Dendritic cell treated with granulocyte-macrophage colony-stimulating factor and Interleukin-4, amounts not matched to agents 40 ng/mL and 50 ng/mL, for 4 days (primary cell): ENCODE data around the gene LTB4R2.
"Not testable (repeated sequence)": the region's sequence is repeated elsewhere in the genome, so short reads cannot be mapped to it uniquely, and the experiment has no call there.

Experiments
- H3K27ac Mint-ChIP-seq: one replicate; pipeline ENCODE4 v1.8.0; 2022; ENCODE audit warnings: mild to moderate bottlenecking, mixed read lengths
- H3K27me3 Mint-ChIP-seq: one replicate; pipeline ENCODE4 v1.8.0; 2022; ENCODE audit warnings: mild to moderate bottlenecking, mixed read lengths
- H3K36me3 Mint-ChIP-seq: one replicate; pipeline ENCODE4 v1.8.0; 2022; ENCODE audit warnings: low read depth, mixed read lengths
- H3K4me1 Mint-ChIP-seq: one replicate; pipeline ENCODE4 v1.8.0; 2022; ENCODE audit warnings: low read depth, mixed read lengths
- H3K4me3 Mint-ChIP-seq: one replicate; pipeline ENCODE4 v1.8.0; 2022; ENCODE audit warnings: mild to moderate bottlenecking, moderate library complexity, mixed read lengths
- H3K9me3 Mint-ChIP-seq: one replicate; pipeline ENCODE4 v1.8.0; 2022; ENCODE audit warnings: mixed read lengths
- intact Hi-C: fragments of 100-400 bp; cut with micrococcal nuclease; formaldehyde crosslinking; loops from one replicate; pipeline ENCODE4 v1.15.0; 2022

The LTB4R2 gene

DNA sequence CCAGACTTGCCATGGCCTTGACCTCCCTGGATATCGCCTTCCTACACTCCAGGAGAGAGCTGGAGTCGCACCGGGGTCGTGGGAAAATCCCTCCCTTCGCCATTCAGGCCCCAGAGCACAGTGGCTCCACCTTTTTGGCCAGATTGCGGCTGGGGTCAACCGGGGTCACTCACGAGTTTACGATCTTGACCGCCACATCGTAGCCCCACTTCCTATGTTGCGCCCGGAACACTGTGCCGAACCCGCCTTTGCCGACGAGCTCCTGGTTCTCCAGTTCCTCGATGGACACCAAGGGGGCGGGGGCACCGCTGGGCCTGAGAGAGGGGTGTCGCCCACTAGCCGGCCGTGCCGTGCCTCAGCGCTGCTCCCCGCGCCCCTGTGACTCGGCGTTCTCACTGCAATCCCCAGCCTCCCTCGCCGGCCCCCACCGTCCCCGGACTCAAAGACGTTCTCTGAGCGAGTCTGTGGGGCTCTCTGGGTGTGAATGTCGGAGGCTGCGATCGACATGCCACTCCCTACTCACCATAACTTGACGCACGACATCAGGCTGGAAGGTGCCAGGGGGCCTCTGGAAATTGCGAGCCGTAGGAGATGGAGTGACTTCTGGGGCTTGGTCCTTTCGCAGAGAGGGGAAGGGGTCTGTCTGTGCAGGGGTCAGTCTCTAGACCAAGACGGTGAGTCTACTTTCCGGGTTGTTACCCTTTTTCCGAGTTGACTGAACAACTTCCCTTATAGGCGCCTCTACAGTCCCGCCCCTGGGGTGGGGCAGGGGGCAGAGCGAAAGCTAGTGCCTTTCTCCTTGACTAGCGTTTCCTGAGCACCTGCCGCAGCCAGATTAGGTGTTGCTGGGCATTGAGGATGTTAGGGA, 29.6 kb downstream of the LTB4R2 start, which contains the start of gene RIPK3:
Gene RIPK3, minus strand, starts transcription at position 708 of the 868 bp plus-strand sequence. Its CDS starts 165 bp downstream, at position 543.
- Mint-ChIP-seq H3K27me3 (peaks cover 22% of the 10 kb centered on the region), H3K4me3 (peak within 1 kb of the TSS; percentile 90), H3K36me3 (peaks cover 41% of the 10 kb centered on the region), H3K27ac (peak within 1 kb of the TSS; percentile 93), H3K9me3 (no peaks in the 10 kb centered on the region), H3K4me1 (peaks cover 71% of the 10 kb centered on the region)
- intact Hi-C loops: no loop called here

DNA sequence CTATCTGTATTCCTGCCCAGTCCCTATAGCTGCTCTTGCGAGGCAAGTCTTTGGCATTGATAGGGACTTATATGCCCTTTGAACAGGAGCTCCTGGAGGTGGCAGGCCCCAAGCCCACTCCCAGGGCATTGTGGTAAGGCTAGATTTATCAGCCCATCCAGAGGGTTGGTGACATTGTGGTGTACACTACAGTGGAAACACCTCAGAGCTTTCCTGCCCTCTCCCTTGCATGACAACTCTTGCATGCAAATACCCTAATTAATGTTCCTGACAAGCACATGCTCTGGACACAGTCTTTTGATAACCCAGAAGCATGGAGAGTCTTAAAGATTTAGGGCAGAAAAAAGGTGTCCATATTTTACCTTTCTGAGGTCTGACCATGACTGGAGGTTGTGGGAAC, 30.7 kb downstream of the LTB4R2 start:
- H3K27me3 Mint-ChIP-seq: peaks cover 20% of the 10 kb centered on the region
- no peak overlapping the region for H3K27ac Mint-ChIP-seq
- H3K4me1 Mint-ChIP-seq: peaks cover 60% of the 10 kb centered on the region
- H3K36me3 Mint-ChIP-seq: peaks cover 41% of the 10 kb centered on the region
- intact Hi-C loops: no loop called here
- no peaks in the 10 kb centered on the region for H3K9me3 Mint-ChIP-seq
- no peak overlapping the region for H3K4me3 Mint-ChIP-seq

DNA sequence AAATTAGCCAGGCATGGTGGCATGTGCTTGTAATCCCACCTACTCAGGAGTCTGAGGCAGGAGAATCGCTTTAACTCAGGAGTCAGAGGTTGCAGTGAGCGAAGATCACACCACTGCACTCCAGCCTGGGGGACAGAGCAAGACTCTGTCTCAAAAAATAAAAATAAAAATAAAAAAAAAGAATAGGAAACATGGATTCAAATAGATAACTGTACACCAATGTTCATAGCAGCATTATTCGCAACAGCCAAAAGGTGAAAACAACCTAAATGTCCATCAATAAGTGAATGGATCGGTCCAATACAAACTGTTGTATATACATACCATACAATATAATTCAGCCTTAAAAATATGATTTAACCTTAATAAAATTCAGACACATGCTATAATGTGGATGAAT, 32.9 kb downstream of the LTB4R2 start:
- H3K27me3 Mint-ChIP-seq: peaks cover 20% of the 10 kb centered on the region
- no peak overlapping the region for H3K4me3 Mint-ChIP-seq
- H3K36me3 Mint-ChIP-seq: peaks cover 20% of the 10 kb centered on the region

DNA sequence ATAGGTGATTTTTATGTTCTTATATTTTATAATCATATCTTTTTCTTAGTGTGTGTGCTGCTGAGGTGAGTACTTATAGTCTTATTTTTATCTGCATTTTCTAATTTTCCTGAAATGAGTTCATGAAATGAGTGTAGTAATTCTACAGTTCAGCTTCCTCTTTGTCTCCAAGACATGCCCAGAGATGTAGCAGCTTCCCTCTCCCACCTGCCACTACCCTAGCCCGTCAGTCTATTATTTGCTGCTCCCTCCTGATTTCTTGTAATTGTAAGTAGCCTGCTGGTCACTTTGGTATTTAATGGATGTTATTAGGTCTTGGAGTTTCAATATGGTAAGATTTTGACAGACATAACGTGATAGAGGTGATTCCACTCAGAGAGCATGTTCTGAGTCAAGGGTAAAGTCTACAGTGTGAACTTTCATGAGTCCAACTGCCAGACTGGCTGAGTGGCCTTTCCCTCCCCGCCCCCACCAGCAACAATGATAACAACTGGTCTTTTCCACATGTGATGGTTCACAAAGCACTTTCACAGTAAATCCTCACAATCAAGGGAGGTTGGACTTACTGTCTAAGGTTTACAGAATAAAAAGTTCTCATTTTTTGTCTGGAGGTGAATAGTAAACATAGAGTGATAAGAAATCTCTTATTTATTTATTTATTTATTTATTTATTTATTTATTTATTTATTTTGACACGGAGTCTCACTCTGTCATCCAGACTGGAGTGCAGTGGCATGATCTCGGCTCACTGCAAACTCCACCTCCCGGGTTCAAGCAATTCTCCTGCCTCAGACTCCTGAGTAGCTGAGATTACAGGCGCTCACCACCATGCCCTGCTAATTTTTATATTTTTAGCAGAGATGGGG, 34.1 kb downstream of the LTB4R2 start:
- Mint-ChIP-seq H3K4me1 (peaks cover 26% of the 10 kb centered on the region), H3K27ac (no peak overlapping the region), H3K9me3 (no peaks in the 10 kb centered on the region), H3K27me3 (peaks cover 19% of the 10 kb centered on the region), H3K36me3 (peaks cover 8% of the 10 kb centered on the region), H3K4me3 (no peak overlapping the region)
- intact Hi-C loops: no loop called here

More for the DNA sequence above, 32.9 kb downstream of the LTB4R2 start:
- Mint-ChIP-seq H3K4me1 (peaks cover 37% of the 10 kb centered on the region), H3K9me3 (no peaks in the 10 kb centered on the region), H3K27ac (no peak overlapping the region)
- intact Hi-C loops: no loop called here

DNA sequence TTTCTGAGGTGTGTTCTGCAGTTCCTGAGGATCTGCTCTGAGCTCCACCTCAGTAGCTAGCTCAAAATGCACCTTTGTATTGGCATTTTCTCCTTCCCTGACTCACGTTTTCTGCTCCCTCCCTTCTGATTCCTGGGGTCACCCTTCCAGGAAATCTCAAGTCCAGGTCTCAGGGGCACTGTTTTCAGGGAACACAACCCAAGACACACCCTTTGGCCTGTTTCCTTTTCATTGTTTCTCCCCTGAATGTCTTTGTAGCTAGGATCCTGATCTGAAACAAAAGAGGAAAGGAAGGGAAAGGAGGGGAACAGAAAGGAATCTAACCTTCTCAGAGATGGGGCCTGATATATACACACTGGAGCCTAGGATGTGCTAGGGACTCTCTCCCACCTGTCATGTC, 37.2 kb downstream of the LTB4R2 start:
- H3K4me3 Mint-ChIP-seq: no peak overlapping the region
- H3K27ac Mint-ChIP-seq: no peak overlapping the region
- H3K36me3 Mint-ChIP-seq: no peaks in the 10 kb centered on the region
- intact Hi-C loops: no loop called here
- peaks cover 34% of the 10 kb centered on the region for H3K27me3 Mint-ChIP-seq
- H3K4me1 Mint-ChIP-seq: peaks cover 18% of the 10 kb centered on the region
- no peaks in the 10 kb centered on the region for H3K9me3 Mint-ChIP-seq

DNA sequence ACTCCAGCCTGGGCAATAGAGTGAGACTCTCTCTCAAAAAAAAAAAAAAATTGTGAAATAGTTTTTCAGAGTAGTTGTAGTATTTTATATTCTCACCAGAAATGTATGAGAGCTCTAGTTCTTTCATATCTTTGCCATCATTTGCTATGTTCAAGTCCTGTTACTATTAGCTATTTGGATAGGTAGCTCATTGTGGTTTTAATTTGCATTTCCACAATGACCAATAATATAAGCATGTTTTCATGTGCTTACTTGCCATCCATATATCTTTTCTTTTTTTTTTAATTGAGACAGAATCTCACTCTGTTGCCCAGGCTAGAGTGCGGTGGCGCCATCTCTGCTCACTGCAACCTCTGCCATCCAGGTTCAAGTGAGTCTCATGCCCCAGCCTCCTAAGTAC, 38.2 kb downstream of the LTB4R2 start:
- Mint-ChIP-seq H3K4me3 (no peak overlapping the region), H3K27ac (no peak overlapping the region), H3K4me1 (peaks cover 15% of the 10 kb centered on the region), H3K36me3 (no peaks in the 10 kb centered on the region), H3K27me3 (peaks cover 39% of the 10 kb centered on the region), H3K9me3 (no peaks in the 10 kb centered on the region)
- intact Hi-C loops: no loop called here

DNA sequence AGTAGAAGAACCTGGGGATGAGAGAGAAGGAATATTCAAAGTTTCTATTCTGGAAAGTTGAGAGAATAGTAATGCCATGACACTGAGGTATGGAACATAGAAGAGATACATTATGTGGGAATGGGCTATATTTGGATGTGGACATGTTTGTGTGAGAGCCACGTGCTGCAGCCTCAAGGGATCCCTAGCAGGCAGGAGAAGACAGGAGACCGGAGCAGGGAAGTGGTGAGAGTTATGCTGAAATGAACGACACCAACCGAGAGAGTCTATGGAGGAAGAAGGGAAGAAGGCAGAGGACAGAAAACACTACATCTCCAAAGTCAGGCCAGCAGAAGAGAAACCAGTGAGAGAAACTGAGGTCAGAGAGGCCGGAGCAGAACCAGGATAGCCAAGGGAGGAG, 39.8 kb downstream of the LTB4R2 start:
- peaks cover 42% of the 10 kb centered on the region for H3K27me3 Mint-ChIP-seq

DNA sequence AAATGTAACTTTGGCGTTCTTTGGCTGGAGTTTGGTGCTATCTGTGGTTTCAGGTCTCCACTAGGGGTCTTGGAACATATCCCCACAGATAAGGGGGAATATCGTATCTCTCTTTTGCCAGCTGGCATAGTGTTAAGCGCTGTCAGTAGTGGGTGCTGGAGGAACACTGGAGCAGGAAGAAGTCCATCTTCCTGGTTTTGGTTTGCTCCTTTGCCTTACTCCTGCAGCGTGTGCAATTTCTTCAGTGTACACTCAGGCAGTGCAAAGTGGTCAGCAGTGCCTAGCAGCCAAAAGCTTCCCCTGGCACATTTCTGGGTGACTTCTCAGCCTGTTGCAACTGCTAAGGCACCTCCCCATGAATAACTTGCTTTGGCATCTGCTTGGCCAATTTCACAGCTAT, 41.6 kb downstream of the LTB4R2 start:
- Mint-ChIP-seq H3K4me3 (no peak overlapping the region), H3K36me3 (no peaks in the 10 kb centered on the region), H3K4me1 (peaks cover 17% of the 10 kb centered on the region), H3K27ac (no peak overlapping the region), H3K9me3 (no peaks in the 10 kb centered on the region), H3K27me3 (peaks cover 35% of the 10 kb centered on the region)
- intact Hi-C loops: no loop called here

More for the DNA sequence above, 39.8 kb downstream of the LTB4R2 start:
- Mint-ChIP-seq H3K4me1 (peaks cover 17% of the 10 kb centered on the region), H3K4me3 (no peak overlapping the region), H3K9me3 (no peaks in the 10 kb centered on the region), H3K36me3 (no peaks in the 10 kb centered on the region), H3K27ac (no peak overlapping the region)
- intact Hi-C loops: no loop called here

DNA sequence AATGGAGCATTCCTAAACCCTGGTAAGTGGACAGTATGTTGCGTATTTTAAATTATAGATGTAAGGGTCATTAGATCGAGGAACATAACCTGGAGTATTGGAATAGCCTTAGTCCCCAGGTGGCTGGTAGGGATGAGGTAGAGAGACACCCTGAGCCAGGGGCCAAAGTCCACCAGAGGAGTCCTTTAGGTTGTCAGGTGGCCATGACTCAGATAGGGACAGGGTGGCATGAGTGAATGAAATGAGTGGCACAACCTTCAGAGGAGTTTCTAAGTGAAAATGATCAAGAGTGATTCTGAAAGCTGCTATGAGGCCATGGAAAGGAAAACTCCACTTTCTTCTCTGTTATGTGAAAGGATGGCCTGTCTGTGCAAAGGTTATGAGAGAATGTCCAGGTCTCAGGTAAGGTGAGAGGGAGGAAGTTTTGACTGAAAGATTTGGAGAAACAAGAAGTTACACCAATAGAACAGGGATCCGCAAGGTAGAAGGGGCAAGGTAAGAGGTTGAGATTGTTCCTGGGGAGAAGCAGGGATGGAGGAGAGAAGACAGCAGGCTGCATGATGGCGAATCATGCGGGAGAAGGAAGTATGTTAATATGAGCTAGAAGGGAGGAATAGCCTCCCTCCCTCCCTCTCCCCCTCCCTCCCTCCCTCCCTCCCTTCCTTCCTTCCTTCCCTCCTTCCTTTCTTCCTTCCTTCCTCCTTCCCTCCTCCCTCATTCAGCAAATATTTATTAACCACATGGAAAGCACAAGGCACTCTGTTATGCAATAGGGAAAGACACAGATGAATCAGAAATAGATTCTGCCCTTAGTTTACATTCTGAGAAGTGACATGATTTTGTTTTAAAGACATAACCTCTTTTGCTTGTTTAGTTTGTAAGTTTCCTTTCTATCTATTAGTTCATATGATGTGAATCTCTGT, 43.9 kb downstream of the LTB4R2 start:
- Mint-ChIP-seq H3K9me3 (no peaks in the 10 kb centered on the region), H3K27ac (peak overlapping the region; percentile 10), H3K27me3 (peaks cover 26% of the 10 kb centered on the region), H3K36me3 (no peaks in the 10 kb centered on the region), H3K4me3 (no peak overlapping the region), H3K4me1 (peaks cover 17% of the 10 kb centered on the region)
- intact Hi-C loops: no loop called here

DNA sequence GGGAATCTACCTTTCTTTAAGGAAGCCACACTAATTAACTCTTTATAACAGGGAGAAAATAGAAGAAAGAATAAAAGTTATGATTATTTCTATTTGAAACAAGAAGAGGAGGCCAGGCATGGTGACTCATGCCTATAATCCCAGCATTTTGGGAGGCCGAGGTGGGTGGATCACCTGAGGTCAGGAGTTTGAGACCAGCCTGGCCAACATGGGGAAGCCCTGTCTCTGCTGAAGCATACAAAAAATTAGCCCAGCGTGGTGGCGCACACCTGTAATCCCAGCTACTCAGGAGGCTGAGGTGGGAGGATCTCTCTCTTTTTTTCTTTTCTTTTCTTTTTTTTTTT, 44.5 kb downstream of the LTB4R2 start:
- H3K36me3 Mint-ChIP-seq, H3K9me3 Mint-ChIP-seq, intact Hi-C loops, H3K27ac Mint-ChIP-seq, H3K4me3 Mint-ChIP-seq: not testable (repeated sequence)
- Mint-ChIP-seq H3K27me3 (peaks cover 25% of the 10 kb centered on the region), H3K4me1 (peaks cover 17% of the 10 kb centered on the region)

DNA sequence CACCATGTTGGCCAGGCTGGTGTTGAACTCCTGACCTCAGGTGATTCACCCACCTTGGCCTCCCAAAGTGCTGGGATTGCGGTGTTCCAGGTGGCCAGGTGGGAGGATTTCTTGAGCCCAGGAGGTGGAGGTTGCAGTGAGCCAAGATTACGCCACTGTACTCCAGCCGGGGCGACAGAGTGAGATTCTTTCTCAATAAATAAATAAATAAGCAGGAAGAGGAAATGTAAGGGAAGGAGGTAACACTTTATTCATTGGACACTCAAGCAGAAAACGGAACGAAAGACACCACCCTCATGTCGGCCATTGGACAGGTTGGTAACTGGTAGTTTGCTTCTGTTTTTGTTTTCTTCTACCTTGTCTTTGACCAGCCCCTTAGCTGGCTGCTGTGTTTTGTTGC, 45.1 kb downstream of the LTB4R2 start:
- peaks cover 17% of the 10 kb centered on the region for H3K4me1 Mint-ChIP-seq
- no peaks in the 10 kb centered on the region for H3K9me3 Mint-ChIP-seq
- intact Hi-C loops: no loop called here
- no peaks in the 10 kb centered on the region for H3K36me3 Mint-ChIP-seq
- H3K4me3 Mint-ChIP-seq: no peak overlapping the region
- peaks cover 19% of the 10 kb centered on the region for H3K27me3 Mint-ChIP-seq
- no peak overlapping the region for H3K27ac Mint-ChIP-seq

DNA sequence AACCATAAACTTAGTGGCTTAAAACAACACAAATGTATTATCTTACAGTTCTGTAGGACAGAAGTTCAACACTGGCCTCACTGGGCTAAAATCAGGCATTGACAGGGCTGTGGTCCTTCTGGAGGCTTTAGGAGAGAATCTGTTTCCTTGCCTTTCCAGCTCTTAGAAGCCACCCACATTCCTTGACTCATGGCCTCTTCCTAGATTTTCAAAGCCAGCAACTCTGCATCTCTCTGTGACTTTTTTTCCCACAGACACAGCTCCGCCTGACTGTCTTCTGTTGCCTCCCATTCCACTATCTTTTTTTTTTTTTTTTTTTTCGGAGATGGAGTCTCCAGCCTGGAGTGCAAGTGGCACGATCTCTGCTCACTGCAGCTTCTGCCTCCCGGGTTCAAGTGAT, 46.3 kb downstream of the LTB4R2 start:
- intact Hi-C loops: no loop called here
- Mint-ChIP-seq H3K4me3 (no peak overlapping the region), H3K4me1 (peaks cover 23% of the 10 kb centered on the region), H3K27ac (no peak overlapping the region), H3K27me3 (peaks cover 14% of the 10 kb centered on the region), H3K9me3 (no peaks in the 10 kb centered on the region), H3K36me3 (no peaks in the 10 kb centered on the region)

DNA sequence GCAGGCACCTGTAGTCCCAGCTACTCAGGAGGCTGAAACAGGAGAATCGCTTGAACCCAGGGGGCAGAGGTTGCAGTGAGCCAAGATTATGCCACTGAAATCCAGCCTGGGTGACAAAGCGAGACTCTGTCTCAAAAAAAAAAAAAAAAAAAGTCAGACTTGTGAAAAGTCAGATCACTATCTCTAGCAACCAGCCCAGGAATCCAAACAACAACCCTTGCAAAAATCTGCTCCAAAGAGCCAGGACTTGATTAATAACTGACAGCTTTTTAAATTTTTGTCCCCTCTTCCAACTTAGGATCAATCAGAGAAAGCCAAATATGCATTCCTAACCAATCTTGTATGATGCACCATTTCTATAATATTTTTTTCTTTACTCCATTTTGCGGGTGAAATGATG, 50.3 kb downstream of the LTB4R2 start:
- H3K4me3 Mint-ChIP-seq: no peak overlapping the region
- no peak overlapping the region for H3K27ac Mint-ChIP-seq
- peaks cover 9% of the 10 kb centered on the region for H3K27me3 Mint-ChIP-seq
- peaks cover 23% of the 10 kb centered on the region for H3K4me1 Mint-ChIP-seq
- H3K36me3 Mint-ChIP-seq: no peaks in the 10 kb centered on the region
- H3K9me3 Mint-ChIP-seq: no peaks in the 10 kb centered on the region
- intact Hi-C loops: no loop called here
